K562 (cell line): ENCODE measurements around the gene GAB1.

Experiments used
- CHD2 ChIP-seq: IDR thresholded peaks from 2 replicates; pipeline ENCODE4 v1.6.1; 2011; ENCODE audit warnings: low read depth, low read length
- EZH2 ChIP-seq: IDR thresholded peaks from 2 replicates; pipeline ENCODE4 v1.6.1; 2012; ENCODE audit warnings: low read depth, mild to moderate bottlenecking, inconsistent platforms, low read length, borderline replicate concordance
- POLR2A ChIP-seq: fragments of 450-650 bp; conservative IDR thresholded peaks from 2 replicates; pipeline ENCODE4 v1.6.1; 2016
- RFX5 ChIP-seq: IDR thresholded peaks from 2 replicates; pipeline ENCODE4 v1.6.1; 2011; ENCODE audit warnings: low read depth, mild to moderate bottlenecking, improper control_type of control experiment, low read length
- SP1 ChIP-seq: sonication (generic); formaldehyde crosslinking; IDR thresholded peaks from 2 replicates; pipeline ENCODE4 v1.8.1; 2022; ENCODE audit warnings: mild to moderate bottlenecking, missing genetic modification reagents
- SREBF2 ChIP-seq: sonication (generic); formaldehyde crosslinking; IDR thresholded peaks from 2 replicates; pipeline ENCODE4 v1.4.0; 2020; ENCODE audit warnings: mild to moderate bottlenecking, missing genetic modification reagents
- TEAD1 ChIP-seq, 2 experiments: fragments of 450-650 bp in 1 of 2; sonication (generic) in 1 of 2; formaldehyde crosslinking; IDR thresholded peaks; 2 replicates each; pipeline versions ENCODE4 v1.4.0 to v1.8.0; 2020 to 2022; ENCODE audit warnings: mild to moderate bottlenecking in 2 of 2, missing genetic modification reagents in 1 of 2
- TFAM ChIP-seq: fragments of 250-450 bp; sonication (Bioruptor Pico); conservative IDR thresholded peaks from 2 replicates; pipeline ENCODE4 v1.5.0; 2021; ENCODE audit warnings: mild to moderate bottlenecking, moderate library complexity
- TF ChIP-seq, protein P1 (sequence below), 3 experiments: IDR thresholded peaks in 2 of 3; conservative IDR thresholded peaks in 1 of 3; 2 replicates each; pipeline ENCODE4 v1.5.1; 2011 to 2012; ENCODE audit warnings: low read length in 3 of 3, mild to moderate bottlenecking in 3 of 3, control low read depth in 2 of 3, improper control_type of control experiment in 1 of 3, inconsistent platforms in 1 of 3, low read depth in 1 of 3, mixed read lengths in 1 of 3, moderate library complexity in 1 of 3; ENCODE audit not compliant: insufficient read depth in 2 of 3
- TF ChIP-seq, protein P2 (sequence below): sonication (generic); formaldehyde crosslinking; IDR thresholded peaks from 2 replicates; pipeline ENCODE4 v1.8.0; 2023; ENCODE audit warnings: mild to moderate bottlenecking, missing genetic modification reagents
- TF ChIP-seq, protein P3 (sequence below), 3 experiments: fragments of 200-800 bp in 1 of 3; sonication (Bioruptor generic) in 1 of 3; sonication (generic) in 1 of 3; formaldehyde crosslinking in 1 of 3; IDR thresholded peaks; 2 replicates each; pipeline versions ENCODE4 v1.6.1 to v1.8.0; 2016 to 2022; ENCODE audit warnings: mild to moderate bottlenecking in 2 of 3, missing compliant biosample characterization in 2 of 3, missing genetic modification characterization in 2 of 3, missing genetic modification reagents in 1 of 3
- TF ChIP-seq, protein P4 (sequence below): fragments of 250-450 bp; sonication (Bioruptor Pico); IDR thresholded peaks from 2 replicates; pipeline ENCODE4 v1.5.1; 2021; ENCODE audit warnings: mild to moderate bottlenecking

DNA sequence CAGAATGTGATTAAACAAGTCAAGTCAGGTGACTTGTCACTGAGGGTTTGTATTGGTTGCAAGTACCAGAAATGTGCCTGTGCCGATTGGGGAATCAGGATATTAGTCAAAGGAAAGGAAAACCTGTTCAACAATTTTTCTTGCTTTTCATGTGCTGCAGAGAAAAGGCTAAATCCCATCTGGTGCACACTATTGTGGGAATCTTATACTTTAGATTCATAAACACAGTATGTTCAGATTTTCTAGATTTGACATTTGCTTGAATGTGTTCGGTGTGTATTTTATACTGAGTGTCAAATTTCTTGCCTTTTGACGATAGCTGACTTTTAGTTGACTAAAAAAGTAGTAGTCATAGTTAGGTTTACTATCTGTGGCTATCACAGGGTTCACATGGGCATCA, 37.6 kb downstream of the GAB1 start:
- TF ChIP-seq, protein P1, sequence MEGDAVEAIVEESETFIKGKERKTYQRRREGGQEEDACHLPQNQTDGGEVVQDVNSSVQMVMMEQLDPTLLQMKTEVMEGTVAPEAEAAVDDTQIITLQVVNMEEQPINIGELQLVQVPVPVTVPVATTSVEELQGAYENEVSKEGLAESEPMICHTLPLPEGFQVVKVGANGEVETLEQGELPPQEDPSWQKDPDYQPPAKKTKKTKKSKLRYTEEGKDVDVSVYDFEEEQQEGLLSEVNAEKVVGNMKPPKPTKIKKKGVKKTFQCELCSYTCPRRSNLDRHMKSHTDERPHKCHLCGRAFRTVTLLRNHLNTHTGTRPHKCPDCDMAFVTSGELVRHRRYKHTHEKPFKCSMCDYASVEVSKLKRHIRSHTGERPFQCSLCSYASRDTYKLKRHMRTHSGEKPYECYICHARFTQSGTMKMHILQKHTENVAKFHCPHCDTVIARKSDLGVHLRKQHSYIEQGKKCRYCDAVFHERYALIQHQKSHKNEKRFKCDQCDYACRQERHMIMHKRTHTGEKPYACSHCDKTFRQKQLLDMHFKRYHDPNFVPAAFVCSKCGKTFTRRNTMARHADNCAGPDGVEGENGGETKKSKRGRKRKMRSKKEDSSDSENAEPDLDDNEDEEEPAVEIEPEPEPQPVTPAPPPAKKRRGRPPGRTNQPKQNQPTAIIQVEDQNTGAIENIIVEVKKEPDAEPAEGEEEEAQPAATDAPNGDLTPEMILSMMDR (IDR thresholded peaks at IDR 0.05 in 2 of 3, conservative IDR thresholded peaks at IDR 0.05 in 1 of 3; ENCODE audit: insufficient read depth in 2 of 3, low read depth in 1 of 3, low read length in 3 of 3) = no peak
- TF ChIP-seq, protein P2, sequence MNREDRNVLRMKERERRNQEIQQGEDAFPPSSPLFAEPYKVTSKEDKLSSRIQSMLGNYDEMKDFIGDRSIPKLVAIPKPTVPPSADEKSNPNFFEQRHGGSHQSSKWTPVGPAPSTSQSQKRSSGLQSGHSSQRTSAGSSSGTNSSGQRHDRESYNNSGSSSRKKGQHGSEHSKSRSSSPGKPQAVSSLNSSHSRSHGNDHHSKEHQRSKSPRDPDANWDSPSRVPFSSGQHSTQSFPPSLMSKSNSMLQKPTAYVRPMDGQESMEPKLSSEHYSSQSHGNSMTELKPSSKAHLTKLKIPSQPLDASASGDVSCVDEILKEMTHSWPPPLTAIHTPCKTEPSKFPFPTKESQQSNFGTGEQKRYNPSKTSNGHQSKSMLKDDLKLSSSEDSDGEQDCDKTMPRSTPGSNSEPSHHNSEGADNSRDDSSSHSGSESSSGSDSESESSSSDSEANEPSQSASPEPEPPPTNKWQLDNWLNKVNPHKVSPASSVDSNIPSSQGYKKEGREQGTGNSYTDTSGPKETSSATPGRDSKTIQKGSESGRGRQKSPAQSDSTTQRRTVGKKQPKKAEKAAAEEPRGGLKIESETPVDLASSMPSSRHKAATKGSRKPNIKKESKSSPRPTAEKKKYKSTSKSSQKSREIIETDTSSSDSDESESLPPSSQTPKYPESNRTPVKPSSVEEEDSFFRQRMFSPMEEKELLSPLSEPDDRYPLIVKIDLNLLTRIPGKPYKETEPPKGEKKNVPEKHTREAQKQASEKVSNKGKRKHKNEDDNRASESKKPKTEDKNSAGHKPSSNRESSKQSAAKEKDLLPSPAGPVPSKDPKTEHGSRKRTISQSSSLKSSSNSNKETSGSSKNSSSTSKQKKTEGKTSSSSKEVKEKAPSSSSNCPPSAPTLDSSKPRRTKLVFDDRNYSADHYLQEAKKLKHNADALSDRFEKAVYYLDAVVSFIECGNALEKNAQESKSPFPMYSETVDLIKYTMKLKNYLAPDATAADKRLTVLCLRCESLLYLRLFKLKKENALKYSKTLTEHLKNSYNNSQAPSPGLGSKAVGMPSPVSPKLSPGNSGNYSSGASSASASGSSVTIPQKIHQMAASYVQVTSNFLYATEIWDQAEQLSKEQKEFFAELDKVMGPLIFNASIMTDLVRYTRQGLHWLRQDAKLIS (CRISPR knock-in tag) = no peak
- TF ChIP-seq TFAM (no peak), TEAD1 (CRISPR knock-in tag; IDR thresholded peaks at IDR 0.05) (no peak), EZH2 (no peak), POLR2A (no peak), RFX5 (no peak), SP1 (CRISPR knock-in tag) (no peak), SREBF2 (CRISPR knock-in tag) (no peak), CHD2 (no peak)
- TF ChIP-seq, protein P3, sequence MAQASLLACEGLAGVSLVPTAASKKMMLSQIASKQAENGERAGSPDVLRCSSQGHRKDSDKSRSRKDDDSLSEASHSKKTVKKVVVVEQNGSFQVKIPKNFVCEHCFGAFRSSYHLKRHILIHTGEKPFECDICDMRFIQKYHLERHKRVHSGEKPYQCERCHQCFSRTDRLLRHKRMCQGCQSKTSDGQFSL (CRISPR knock-in tag; IDR thresholded peaks at IDR 0.05) = no peak
- TF ChIP-seq, protein P3 (tag; IDR thresholded peaks at IDR 0.05) = no peak
- TF ChIP-seq, protein P4, sequence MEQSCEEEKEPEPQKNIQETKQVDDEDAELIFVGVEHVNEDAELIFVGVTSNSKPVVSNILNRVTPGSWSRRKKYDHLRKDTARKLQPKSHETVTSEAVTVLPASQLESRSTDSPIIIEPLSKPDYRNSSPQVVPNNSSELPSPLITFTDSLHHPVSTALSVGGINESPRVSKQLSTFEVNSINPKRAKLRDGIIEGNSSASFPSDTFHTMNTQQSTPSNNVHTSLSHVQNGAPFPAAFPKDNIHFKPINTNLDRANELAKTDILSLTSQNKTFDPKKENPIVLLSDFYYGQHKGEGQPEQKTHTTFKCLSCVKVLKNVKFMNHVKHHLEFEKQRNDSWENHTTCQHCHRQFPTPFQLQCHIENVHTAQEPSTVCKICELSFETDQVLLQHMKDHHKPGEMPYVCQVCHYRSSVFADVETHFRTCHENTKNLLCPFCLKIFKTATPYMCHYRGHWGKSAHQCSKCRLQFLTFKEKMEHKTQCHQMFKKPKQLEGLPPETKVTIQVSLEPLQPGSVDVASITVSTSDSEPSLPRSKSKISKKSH (CRISPR knock-in tag) = no peak
